DMS53 treated with DMSO at 0.1 percent for 48 hours (cell line): ENCODE measurements around the gene SHC2.
"Not testable (repeated sequence)": the region's sequence is repeated elsewhere in the genome, so short reads cannot be mapped to it uniquely, and the experiment has no call there.

Experiments used
- DNase-seq: peaks from one replicate; lab custom pipeline; 2025; ENCODE audit not compliant: unreplicated experiment; lab: John Stamatoyannopoulos, UW

SHC2 gene

DNA sequence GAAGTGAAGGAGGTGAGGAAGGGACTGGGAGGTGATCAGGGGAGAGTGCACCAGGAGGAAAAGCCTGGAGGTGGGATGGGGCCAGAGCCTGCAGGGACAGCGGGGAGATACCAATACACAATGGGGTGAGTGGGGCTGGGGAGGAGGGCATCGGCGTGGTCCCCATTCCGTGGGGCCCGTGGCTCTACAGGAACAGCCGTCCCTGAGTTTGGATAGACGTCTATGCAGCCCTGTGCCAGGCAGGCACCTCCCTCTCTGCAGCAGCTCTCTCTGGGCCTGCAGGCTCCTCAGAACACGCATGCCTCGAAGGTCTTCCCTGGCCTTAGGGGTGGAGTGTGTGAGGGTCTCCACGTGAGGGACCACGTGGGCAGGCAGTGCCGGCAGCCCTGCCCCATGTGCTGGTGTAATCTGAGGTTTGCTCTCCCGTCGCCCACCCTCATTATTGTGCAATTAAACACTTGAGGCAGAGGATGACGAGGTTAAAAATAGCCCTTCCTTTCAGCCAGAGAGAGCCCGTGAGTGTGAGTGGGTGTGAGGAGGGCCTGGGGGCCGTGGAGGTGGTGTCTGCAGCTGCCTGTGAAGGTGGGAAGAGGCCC is 68.4 kb downstream of the SHC2 start:
- DNase-seq: no peak

DNA sequence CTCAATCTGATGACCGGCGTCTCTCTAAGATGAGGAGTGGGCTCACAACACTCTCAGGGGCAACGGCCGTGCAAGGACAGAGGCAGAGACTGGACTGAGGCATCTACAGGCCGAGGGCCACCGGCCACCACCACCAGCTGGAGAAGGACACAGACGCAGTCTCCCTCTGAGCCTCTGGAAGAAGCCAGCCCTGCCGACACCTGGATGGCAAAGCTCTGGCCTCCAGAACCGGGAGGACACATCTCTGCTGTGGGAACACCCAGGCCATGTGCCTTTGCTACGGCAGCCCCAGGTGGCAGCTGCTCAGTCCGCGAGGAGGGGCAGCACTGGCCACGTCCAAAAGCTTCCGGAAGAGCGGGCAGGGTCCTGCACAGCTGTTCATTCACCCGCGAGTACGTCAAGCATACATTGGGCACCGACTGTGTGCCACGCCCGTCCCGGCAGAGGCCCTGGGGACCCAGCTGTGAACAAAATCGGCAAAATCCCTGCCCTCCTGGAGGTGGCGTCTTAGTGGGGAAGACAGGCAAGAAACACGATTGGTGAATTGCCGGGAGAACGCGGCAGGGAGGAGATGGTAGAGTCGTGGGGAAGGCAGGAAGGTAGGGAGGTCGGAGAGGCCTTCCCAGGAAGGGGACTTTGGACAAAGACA is 69.0 kb downstream of the SHC2 start:
- no peak for DNase-seq

DNA sequence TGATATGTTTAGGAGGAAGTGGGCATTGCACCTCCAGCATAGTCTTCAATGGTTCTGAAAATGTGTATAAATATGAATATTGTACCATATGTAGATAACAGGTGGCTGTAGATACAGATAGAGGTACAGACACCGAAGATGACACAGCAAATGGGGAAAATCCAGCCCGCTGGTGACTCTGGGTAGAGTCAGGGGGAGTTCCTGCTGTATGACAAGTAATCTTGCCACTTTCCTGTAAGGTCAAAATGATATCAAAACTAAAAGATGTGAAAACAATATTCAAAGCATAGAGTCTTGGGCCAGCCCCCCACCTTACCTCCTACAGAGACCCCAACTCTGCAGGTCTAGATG is 69.7 kb downstream of the SHC2 start:
- no peak for DNase-seq

DNA sequence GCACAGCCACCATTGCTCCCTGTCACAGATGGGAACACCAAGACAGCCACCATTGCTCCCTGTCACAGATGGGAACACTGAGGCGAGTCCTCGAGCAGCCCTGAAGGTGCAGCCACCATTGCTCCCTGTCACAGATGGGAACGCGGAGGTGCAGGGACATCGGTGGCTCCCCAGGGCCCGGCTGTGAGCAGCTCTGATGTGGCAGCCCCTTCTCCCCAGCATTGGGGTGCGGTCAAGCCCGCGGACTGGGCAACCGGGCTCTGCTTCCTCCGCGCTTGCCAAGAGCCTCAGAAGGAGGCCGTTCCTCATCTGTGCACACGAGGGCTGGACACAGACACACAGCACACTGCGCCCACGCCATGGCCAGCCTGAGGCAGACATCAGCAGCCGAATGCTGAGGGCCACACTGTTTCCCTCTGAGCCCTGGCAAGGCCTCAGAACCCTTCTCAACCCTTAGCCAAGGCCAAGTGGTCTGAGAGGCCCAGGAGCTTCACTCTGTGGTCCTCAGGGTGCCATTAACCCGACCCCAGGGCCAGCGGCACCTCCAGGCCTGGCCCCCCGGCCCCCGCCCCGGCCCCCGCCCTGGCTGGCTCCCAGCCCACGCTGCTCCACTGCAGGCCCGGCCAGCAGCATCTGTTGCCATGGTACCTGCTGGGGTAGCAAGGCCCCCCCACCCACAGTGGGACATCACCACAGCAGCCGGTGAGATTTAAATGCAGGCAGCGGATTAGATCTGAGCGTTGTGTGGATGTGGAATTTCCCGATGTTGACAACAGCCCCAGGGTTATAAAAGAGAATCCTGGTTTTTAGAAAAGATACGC is 70.2 kb downstream of the SHC2 start:
- no peak for DNase-seq

DNA sequence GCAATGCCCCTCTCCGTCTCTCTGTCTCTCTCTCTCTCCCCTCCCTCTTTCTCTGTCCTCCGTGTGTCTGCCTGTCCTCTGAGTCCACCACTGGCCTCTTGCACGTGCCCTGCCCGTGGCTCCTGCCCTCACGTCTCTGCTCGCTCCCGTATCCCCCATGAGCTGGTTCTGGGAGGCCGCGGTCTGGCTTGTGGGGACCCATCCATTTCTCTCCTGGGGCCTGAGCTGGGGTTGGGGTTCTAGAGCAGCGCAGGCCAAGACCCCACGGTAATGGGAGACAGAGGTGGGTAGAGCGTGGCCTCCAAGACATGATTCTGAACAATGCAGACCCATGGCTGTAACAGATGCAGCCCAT is 70.9 kb downstream of the SHC2 start:
- DNase-seq: no peak

DNA sequence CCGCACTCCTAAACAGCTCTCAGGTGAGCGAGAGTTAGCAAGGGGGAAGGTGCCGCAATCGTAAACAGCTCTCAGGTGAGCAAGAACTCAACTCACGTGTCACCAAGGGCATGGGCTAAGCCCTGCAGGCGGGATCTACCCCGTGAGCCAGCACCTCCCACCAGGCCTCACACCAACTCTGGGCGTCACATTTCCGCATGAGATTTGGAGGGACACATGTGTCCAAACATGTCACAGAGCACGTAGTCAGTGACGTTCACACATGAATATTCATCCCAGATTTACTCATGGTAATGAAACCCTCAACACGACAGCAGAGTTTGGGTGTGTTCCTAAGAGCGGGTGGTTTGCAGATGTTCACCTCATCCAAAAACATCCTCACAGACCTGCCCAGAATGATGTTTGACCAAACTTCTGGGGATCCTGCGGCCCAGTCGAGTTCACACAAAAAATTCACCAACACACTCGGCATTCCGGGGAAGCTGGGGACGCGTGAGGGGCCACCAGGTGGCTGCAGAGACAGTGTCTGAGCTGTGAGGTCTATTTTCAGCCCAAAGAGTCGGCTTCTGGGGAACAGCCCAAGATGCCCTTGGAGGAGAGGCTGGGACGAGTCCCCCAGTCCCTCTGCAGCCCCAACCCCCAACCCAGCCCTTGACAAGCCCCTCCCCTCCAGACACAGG is 71.4 kb downstream of the SHC2 start:
- DNase-seq: no peak

DNA sequence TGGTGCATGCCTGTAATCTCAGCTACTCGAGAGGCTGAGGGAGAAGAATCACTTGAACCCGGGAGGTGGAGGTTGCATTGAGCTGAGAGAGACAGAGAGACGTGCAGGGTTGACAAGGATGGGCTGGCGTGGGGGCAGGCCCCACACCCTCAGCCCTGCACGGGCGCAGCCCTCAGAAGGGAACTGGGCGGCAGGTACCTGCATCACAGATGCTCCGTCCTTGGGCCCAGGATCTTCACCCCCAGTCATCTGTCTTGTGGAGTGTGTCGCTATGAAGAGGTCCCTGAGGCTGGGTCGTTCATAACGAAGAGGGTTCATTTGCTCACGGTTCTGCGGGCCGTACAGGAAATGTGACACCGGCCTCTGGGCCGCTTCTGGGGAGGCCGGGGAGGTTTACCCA is 72.1 kb downstream of the SHC2 start:
- no peak for DNase-seq

DNA sequence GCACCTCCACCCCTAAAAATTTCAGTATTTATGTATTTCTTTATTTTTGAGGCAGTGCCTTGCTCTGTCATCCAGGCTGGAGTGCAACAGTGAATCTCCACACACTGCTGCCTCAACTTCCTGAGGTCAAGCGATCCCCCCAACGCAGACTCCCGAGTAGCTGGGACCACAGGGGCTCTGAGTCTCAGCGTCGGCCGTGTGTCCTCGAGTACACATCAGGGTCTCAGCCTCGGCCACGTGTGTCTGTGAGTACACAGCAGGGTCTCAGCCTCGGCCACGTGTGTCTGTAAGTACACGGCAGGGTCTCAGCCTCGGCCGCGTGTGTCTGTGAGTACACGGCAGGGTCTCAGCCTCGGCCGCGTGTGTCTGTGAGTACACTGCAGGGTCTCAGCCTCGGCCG is 73.1 kb downstream of the SHC2 start:
- no peak for DNase-seq

DNA sequence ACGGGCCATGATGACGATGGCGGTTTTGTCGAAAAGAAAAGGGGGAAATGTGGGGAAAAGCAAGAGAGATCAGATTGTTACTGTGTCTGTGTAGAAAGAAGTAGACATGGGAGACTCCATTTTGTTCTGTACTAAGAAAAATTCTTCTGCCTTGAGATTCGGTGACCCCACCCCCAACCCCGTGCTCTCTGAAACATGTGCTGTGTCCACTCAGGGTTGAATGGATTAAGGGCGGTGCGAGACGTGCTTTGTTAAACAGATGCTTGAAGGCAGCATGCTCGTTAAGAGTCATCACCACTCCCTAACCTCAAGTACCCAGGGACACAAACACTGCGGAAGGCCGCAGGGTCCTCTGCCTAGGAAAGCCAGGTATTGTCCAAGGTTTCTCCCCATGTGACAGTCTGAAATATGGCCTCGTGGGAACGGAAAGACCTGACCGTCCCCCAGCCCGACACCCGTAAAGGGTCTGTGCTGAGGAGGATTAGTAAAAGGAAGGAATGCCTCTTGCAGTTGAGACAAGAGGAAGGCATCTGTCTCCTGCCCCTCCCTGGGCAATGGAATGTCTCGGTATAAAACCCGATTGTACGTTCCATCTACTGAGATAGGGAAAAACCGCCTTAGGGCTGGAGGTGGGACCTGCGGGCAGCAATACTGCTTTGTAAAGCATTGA is 74.1 kb downstream of the SHC2 start:
- not testable (repeated sequence) for DNase-seq

DNA sequence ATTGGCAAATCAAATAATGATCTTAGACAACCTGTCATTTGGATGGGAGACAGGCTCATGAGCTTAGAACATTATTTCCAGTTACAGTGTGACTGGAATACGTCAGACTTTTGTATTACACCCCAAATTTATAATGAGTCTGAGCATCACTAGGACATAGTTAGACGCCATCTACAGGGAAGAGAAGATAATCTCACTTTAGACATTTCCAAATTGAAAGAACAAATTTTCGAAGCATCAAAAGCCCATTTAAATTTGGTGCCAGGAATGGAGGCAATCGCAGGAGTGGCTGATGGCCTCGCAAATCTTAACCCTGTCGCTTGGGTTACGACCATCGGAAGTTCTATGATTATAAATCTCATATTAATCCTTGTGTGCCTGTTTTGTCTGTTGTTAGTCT is 74.6 kb downstream of the SHC2 start:
- DNase-seq: not testable (repeated sequence)

DNA sequence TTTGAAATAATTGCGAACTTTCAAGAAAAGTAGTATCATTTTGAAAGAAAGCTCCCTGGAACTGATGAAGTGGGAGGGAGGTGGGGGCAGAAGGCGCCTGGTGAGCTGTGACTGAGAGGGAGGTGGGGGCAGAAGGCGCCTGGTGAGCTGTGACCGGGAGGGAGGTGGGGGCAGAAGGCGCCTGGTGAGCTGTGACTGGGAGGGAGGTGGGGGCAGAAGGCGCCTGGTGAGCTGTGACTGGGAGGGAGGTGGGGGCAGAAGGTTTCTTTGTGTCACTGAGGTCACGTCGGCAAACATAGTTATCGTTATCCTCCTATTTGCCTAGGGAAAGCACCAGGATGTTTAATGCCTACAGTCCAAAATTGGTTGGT is 76.0 kb downstream of the SHC2 start:
- no peak for DNase-seq

DNA sequence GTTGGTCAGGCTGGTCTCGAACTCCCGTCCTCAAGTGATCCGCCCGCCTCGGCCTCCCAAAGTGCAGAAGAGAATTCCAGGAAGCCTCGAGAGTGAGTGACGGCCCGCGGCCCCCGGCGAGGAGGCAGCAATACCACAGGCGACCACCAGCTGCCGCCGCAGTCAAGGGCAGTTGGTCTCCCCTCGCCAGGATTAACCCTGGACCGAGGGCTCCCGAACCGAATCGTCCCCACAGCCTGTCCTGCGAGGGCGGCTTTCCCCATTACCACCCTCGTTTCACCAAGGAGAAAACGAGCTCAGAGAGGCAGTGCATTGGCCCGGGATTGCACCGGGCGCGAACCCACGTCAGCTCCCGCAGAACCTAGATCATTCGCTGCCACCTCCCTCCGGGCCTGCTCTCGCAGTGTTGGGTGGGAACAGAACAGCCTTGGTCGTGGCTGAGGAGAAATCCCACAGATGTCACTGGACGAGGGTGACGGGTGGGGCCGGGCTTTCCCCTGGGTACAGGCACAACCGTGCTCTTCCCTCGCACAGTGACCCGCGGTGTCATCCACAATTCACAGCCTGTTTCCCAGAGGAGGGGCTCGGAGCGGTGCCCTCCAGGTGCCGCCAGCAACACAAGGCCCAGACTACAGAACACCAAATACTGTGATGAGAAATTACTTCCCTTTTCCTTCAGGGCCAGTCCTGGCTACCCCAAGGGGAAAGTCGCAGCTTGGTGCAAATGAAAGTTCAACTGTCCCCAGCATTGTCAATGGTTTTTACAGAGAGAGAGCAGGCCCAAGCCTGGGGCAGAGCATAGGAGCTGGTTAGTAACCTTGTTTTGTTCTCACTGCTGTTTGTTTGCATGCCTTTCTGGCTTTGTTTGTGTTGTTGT is 76.7 kb downstream of the SHC2 start:
- no peak for DNase-seq

DNA sequence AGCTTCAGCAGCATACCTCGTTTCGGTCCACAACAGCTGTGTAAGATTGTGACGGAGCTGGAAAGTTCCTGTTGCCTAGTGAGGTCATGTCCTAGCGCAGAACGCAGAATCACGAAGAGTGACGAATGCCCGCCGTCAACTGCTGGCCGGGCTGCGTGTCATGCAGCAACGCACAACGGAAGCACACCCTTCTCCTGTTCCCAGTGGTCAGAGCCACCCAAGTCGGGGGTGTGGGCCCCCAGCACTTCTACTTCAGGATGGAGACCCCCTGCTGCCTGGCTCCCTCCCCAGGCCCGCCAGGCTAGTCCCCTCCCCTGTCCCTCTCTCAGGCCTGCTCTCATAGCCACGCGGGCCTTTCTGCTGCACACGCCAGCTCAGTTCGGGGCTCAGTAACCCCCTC is 77.8 kb downstream of the SHC2 start:
- no peak for DNase-seq

DNA sequence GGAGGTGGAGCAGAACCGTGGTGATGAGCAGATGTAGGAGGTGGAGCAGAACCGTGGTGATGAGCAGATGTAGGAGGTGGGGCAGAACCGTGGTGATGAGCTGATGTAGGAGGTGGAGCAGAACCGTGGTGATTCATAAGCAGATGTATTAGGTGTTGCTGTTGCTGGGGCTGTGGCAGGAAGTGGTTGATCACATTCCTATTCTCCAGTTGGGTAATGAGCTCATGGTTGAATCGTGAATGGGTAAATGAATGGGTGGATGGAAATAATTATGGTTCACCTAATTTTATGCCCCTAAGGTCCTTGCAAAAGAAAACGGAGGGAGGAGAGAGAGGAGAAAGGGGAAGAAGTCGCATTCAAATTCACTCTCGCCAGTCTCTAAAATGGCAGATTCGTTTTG is 78.3 kb downstream of the SHC2 start:
- peak; percentile 62 for DNase-seq

DNA sequence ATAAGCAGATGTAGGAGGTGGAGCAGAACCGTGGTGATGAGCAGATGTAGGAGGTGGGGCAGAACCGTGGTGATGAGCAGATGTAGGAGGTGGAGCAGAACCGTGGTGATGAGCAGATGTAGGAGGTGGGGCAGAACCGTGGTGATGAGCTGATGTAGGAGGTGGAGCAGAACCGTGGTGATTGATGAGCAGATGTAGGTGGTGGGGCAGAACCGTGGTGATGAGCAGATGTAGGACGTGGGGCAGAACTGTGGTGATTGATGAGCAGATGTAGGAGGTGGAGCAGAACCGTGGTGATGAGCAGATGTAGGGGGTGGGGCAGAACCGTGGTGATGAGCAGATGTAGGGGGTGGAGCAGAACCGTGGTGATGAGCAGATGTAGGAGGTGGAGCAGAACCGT is 78.9 kb downstream of the SHC2 start:
- not testable (repeated sequence) for DNase-seq

DNA sequence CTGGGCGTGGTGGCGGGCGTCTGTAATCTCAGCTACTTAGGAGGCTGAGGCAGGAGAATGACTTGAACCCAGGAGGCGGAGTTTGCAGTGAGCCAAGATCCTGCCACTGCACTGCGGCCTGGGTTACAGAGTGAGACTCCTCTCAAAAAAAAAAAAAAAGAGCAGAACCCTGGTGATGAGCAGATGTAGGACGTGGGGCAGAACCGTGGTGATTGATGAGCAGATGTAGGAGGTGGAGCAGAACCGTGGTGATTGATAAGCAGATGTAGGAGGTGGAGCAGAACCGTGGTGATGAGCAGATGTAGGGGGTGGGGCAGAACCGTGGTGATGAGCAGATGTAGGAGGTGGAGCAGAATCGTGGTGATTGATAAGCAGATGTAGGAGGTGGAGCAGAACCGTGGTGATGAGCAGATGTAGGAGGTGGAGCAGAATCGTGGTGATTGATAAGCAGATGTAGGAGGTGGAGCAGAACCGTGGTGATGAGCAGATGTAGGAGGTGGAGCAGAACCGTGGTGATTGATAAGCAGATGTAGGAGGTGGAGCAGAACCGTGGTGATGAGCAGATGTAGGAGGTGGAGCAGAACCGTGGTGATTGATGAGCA is 80.1 kb downstream of the SHC2 start:
- DNase-seq: not testable (repeated sequence)

DNA sequence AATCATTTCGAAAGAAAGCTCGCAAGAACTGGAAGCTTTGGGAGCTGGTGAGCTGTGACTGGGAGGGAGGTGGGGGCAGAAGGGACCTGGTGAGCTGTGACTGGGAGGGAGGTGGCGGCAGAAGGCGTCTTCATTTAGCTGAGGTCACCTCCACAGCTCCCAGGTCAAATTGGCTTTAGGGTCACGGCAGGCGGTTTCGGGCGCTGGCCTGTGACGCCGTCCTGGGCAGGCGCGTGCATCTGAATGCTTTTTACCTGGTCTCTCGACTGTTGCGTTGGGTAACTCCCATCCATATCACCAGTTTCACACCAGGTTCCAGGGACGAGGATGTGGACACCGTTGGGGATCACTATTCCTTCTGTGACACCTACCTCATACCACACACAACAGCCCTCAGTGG is 81.0 kb downstream of the SHC2 start:
- DNase-seq: no peak

DNA sequence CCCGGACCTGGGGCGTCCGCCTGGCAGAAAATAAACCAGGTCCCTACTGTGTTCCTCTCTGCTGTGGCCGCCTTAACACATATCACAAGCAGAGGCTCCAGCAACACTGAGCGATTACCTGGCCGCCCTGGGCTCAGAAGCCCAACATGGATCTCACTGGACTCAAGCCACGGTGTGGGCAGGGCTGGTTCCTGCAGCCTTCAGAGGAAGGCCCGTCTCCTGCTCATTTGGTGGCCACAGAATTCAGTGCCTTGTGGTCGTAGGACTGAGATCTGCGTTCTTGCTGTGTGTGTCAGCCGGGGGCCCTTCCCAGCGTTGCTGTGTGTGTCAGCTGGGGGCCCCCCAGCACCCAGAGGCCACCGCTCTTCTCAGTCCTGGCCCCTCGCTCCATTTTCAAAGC is 82.1 kb downstream of the SHC2 start:
- DNase-seq: no peak

DNA sequence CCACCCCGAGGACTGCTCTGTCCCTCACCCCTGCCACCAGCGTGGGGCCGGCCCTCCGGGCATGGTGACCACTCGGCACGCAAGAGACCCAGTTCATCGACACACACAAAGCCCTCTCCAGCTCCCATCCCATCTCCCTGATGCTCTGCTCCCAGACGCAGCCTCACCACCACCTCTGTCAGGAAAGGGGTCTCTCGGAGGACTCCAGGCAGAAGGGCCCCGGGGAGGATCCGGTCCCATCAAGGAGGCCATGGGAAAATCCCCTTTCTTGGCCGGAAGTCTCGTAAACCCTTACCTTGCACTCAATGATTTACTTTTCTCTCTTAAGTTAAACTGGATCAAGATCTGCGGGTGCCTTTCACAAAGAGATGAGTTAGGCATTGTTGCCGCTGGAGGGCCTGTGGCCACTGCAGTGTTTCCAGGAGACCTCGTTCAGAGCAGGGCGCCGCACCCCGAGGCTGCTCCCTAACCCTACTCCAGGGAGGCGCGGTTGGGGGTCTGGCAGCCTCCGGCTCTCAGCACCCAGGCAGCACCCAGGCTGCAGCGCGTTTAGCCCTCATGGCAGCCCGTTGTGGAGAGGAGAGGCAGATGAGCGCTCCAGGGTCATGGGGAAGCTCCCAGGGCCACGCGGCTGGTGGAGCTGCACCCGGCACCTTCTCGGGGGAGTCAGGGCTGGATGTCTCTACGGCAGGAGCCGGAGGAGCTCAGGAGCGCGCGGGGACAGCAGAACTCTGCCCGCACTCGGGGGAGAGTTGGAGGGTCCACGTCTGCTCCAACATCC is 82.8 kb downstream of the SHC2 start:
- DNase-seq: no peak
